Measurements from ENCODE around the gene SUMO3.
A peak's percentile ranks its signal among the peaks of the same experiment; 100 is the strongest.

The SUMO3 gene

GRCh38 chr21:44828362-44829056 lies 10.6 kb upstream of the SUMO3 start:
- DNase-seq = no peak

GRCh38 chr21:44823179-44823660 lies 5.4 kb upstream of the SUMO3 start:
- no peak for DNase-seq

GRCh38 chr21:44822484-44823178 lies 4.8 kb upstream of the SUMO3 start:
- DNase-seq = no peak

GRCh38 chr21:44820851-44821250 lies 3.0 kb upstream of the SUMO3 start:
- no peak for DNase-seq

GRCh38 chr21:44819283-44820243 lies 1.7 kb upstream of the SUMO3 start:
- DNase-seq = no peak

- no peak for DNase-seq
Observed at GRCh38 chr21:44818640-44819011, 764 bp upstream of the SUMO3 start.

GRCh38 chr21:44817506-44817880 lies 369 bp downstream of the SUMO3 start:
- DNase-seq = peak; percentile 91 to 93

GRCh38 chr21:44816761-44817505 lies 929 bp downstream of the SUMO3 start:
- no peak for DNase-seq

- DNase-seq = no peak
Observed at GRCh38 chr21:44815852-44816628, 1.8 kb downstream of the SUMO3 start.

GRCh38 chr21:44815225-44815624 lies 2.6 kb downstream of the SUMO3 start:
- no peak for DNase-seq

GRCh38 chr21:44814498-44815023 lies 3.3 kb downstream of the SUMO3 start:
- no peak for DNase-seq

GRCh38 chr21:44813727-44814126 lies 4.1 kb downstream of the SUMO3 start:
- DNase-seq = no peak

GRCh38 chr21:44813149-44813548 lies 4.7 kb downstream of the SUMO3 start:
- no peak for DNase-seq

- DNase-seq = no peak
Observed at GRCh38 chr21:44812640-44813039, 5.2 kb downstream of the SUMO3 start.

GRCh38 chr21:44810779-44811178 lies 7.1 kb downstream of the SUMO3 start:
- DNase-seq = no peak

- DNase-seq = no peak
Observed at GRCh38 chr21:44805859-44806258, 12.0 kb downstream of the SUMO3 start.

GRCh38 chr21:44805226-44805625 lies 12.6 kb downstream of the SUMO3 start:
- no peak for DNase-seq

- no peak for DNase-seq
Observed at GRCh38 chr21:44804762-44805161, 13.1 kb downstream of the SUMO3 start.

- no peak for DNase-seq
Observed at GRCh38 chr21:44803651-44804050, 14.2 kb downstream of the SUMO3 start.

- no peak for DNase-seq
Observed at GRCh38 chr21:44802396-44803153, 15.3 kb downstream of the SUMO3 start.
